BE2C (cell line): ENCODE results near the gene SDR39U1.
"Not testable (repeated sequence)": the region's sequence is repeated elsewhere in the genome, so short reads cannot be mapped to it uniquely, and the experiment has no call there.

ENCODE experiments used
- DNase-seq: peaks from one replicate; pipeline ENCODE4 v3.0.0-alpha.2; 2020
- H3K27me3 ChIP-seq: fragments of 250-450 bp; sonication (Bioruptor Pico); 2 replicates; pipeline ENCODE4 v1.5.1; 2020; ENCODE audit warnings: mild to moderate bottlenecking
- H3K36me3 ChIP-seq: fragments of 250-450 bp; sonication (Bioruptor Pico); 2 replicates; pipeline ENCODE4 v1.5.1; 2020; ENCODE audit warnings: mild to moderate bottlenecking
- H3K4me1 ChIP-seq: fragments of 250-450 bp; sonication (Bioruptor Pico); 2 replicates; pipeline ENCODE4 v1.5.1; 2020
- H3K4me3 ChIP-seq: 2 replicates; pipeline ENCODE4 v1.5.1; 2011; ENCODE audit warnings: low read depth, low read length
- H3K9me3 ChIP-seq: fragments of 250-450 bp; sonication (Bioruptor Pico); 2 replicates; pipeline ENCODE4 v1.5.1; 2020
- TF ChIP-seq, protein P1 (sequence below): IDR thresholded peaks from 2 replicates; pipeline ENCODE4 v1.5.1; 2012; ENCODE audit warnings: mild to moderate bottlenecking, low read depth, low read length

The SDR39U1 gene

DNA sequence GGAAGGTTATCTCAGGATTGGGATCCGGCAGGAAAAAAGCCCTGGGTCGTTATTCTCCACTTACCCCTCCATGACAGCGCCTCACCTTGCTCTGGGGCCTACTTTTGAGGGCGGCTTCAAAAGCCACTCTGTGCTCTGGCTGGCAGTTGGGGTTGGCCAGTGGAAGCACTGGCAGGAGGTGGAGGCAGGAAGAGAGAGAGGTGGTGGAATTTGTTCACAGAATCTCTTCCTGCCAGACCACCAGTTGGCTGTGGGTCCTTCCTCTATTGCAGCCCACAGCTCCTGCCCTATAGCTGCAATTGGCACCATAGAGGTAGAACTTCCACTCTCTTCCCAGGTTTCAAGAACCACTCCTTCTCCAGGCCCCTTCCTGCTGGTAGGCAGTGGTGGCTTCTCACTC, 32.7 kb upstream of the SDR39U1 start:
- Histone ChIP-seq H3K27me3 (no peaks in the 10 kb centered on the region), H3K9me3 (no peaks in the 10 kb centered on the region), H3K36me3 (no peaks in the 10 kb centered on the region), H3K4me1 (no peaks in the 10 kb centered on the region), H3K4me3 (no peak overlapping the region)
- TF ChIP-seq, protein P1, sequence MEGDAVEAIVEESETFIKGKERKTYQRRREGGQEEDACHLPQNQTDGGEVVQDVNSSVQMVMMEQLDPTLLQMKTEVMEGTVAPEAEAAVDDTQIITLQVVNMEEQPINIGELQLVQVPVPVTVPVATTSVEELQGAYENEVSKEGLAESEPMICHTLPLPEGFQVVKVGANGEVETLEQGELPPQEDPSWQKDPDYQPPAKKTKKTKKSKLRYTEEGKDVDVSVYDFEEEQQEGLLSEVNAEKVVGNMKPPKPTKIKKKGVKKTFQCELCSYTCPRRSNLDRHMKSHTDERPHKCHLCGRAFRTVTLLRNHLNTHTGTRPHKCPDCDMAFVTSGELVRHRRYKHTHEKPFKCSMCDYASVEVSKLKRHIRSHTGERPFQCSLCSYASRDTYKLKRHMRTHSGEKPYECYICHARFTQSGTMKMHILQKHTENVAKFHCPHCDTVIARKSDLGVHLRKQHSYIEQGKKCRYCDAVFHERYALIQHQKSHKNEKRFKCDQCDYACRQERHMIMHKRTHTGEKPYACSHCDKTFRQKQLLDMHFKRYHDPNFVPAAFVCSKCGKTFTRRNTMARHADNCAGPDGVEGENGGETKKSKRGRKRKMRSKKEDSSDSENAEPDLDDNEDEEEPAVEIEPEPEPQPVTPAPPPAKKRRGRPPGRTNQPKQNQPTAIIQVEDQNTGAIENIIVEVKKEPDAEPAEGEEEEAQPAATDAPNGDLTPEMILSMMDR, result no peak
- DNase-seq, result no peak

DNA sequence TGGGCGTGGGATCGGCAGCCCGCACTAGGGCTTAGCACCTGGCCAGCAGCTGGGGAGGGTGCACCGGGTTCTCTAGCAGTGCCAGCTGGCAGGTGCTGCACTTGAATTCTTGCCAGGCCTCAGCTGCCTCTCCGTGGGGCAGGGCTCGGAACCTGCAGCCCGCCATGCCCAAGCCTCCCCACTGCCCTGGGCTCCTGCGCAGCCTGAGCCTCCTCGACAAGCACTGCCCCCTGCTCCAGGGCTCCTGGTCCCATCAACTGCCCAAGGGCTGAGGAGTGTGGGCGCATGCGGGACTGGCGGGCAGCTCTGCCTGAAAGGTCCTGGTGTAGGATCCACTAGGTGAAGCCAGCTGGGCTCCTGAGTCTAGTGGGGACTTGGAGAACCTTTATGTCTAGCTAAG, 30.6 kb upstream of the SDR39U1 start:
- Histone ChIP-seq H3K4me3 (no peak overlapping the region), H3K36me3 (no peaks in the 10 kb centered on the region), H3K4me1 (no peaks in the 10 kb centered on the region), H3K27me3 (no peaks in the 10 kb centered on the region), H3K9me3 (no peaks in the 10 kb centered on the region)
- TF ChIP-seq, protein P1, result no peak
- no peak for DNase-seq

DNA sequence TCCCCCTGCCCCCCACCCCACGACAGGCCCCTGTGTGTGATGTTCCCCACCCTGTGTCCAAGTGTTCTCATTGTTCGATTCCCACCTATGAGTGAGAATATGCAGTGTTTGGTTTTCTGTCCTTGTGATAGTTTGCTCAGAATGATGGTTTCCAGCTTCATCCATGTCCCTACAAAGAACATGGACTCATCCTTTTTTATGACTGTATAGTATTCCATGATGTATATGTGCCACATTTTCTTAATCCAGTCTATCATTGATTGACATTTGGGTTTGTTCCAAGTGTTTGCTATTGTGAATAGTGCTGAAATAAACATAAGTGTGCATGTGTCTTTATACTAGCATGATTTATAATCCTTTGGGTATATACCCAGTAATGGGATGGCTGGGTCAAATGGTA, 27.9 kb upstream of the SDR39U1 start:
- not testable (repeated sequence) for H3K9me3 ChIP-seq, H3K36me3 ChIP-seq, H3K4me3 ChIP-seq, H3K27me3 ChIP-seq, H3K4me1 ChIP-seq, DNase-seq

DNA sequence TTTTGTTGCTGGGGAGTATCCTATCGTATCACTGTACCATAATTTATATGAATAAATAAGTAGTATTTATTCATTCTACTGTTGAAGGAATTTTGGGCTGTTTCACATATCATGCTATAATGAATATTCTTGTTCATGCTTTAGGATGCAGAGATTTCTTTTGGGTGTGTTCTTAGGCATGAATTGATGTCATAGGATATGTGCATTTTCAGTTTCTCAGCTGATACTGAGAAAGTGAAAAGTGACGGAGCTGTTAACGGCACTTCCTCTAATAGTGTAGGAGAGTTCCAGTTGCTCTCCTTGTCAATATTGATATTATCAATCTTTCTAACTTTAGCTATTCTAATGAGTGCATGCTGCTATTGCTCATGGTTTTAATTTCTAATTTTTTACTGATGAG, 23.2 kb upstream of the SDR39U1 start:
- TF ChIP-seq, protein P1, result no peak
- DNase-seq, result no peak
- Histone ChIP-seq H3K4me1 (no peaks in the 10 kb centered on the region), H3K9me3 (no peaks in the 10 kb centered on the region), H3K4me3 (no peak overlapping the region), H3K27me3 (no peaks in the 10 kb centered on the region), H3K36me3 (no peaks in the 10 kb centered on the region)

DNA sequence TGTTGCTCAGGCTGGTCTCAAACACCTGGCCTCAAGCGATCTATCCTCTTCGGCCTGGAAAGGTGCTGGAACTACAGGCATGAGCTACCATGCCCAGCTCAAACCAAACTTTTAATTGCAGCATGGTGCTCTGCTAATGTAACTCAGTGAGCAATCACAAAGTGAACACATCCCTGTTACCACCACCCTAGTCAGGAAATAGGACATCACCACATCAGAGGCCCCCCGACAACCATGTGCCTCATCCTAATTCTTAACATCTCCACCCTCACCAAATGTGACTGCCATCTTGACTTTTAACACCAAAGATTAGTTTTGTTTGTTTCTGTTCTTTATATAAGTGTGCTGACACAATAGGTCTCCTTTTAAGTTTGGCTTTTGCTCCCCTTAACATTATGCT, 22.8 kb upstream of the SDR39U1 start:
- TF ChIP-seq, protein P1, result no peak
- Histone ChIP-seq H3K36me3 (no peaks in the 10 kb centered on the region), H3K4me3 (no peak overlapping the region), H3K27me3 (no peaks in the 10 kb centered on the region), H3K4me1 (no peaks in the 10 kb centered on the region), H3K9me3 (no peaks in the 10 kb centered on the region)
- no peak for DNase-seq

DNA sequence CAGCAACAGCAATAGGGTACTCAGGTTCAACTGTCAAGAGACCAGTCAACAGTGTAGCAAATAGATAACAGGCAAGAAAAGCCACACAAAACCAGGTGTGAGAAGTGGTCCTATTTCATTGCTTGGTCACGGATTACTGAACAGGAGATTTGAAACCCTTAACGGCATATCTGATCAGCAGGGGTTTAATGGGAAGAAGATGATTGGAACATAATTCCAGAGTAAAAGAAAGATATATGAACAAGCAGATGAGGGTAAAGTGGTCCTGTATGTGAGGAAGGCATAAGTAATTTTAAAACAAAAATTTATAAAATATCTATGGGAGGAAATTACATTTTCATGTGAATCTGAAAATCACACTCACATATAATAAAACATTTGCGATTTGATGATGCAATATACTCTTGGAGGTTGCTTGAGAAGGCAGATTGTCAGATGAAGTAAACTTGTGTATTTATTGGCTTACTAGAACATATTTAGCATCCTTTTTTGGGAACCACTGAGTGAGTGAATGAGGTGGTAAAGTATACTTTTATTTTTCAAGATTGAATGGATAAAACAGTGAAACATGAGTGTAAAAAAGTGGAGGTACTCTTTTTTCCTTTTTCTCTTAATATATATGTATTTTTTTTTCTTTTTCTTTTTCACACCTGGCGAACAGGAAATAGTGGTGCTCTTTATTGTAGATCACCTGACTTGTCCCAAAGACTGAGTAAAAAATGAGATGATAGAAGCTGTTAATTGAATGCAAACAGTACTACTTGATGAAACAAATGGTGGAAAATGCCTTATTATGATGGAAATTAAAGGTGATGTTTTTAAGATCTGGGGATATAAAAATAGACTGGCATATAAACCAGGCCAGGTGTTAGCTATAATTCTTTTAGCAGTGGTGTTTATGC, 21.6 kb upstream of the SDR39U1 start:
- DNase-seq, result no peak
- TF ChIP-seq, protein P1, result no peak
- Histone ChIP-seq H3K4me1 (no peaks in the 10 kb centered on the region), H3K9me3 (no peaks in the 10 kb centered on the region), H3K36me3 (no peaks in the 10 kb centered on the region), H3K27me3 (no peaks in the 10 kb centered on the region), H3K4me3 (no peak overlapping the region)
